NCI-H69 (cell line): ENCODE data around the gene PIR.

ENCODE experiments used
- DNase-seq: peaks from one replicate; lab custom pipeline; 2025; lab: John Stamatoyannopoulos, UW

PIR gene

DNA sequence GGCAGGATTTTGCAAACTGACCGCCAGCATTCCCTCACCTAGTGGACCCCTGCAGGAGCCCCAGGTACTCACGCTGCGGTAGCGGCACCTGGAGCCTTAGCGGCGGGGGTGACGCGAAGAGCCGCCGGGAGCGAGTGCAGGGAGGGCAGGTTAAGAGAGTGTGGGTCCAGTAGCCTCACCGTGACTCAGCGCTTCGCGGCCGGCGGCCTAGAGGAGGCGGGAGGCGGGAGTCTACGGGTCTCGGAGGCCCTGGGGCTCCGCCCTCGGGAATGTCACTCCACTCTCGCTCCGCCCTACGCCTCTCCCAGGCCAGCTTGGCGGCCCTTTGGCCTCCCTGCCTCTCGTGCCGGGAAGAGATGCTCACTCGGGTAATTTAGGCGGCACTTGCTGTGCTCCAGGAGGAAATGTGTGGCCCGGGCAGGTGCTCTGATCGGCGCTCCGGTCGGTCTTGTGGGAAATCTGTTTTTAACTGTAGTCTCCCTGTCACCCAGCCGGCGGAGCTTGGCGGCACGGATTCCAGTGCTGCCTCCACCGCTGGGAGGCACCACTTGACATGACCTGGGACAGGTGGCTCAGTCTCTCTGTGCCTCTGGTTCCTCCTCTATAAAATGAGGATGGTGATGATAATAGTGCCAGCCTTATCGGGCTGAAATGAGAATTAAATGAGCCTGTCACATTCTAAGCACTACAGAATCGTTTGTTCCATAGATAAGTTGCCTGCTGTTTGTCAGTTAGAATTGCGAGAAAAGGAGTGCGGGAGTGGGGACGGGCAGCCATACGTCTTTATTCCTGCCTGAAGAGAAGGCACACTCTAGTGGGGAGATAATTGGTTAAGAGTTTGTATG is at the start of gene PIR:
Gene PIR (minus strand): TSS at position 216 of the 845 bp plus-strand sequence. CDS start 2,076 bp downstream, outside the sequence.
- DNase-seq = peak; percentile 95

DNA sequence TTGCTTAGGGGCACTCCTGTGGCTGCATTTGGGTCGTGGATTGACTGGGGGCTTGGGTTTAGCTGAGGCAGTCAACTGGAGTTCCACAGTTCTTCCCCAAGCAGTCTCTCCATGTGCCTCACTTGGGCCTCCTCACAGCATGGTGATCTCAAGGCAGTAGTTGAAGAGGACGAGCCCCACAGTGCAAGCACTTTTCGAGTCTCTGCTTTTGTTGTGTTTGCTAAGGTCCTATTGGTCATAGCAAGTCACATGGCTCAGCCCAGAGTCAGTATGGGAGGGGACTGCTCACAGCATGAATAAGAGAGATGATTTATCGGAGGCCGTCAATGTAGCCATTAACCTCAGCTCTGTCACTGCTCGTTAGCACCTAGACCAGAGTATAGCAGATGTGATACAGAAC is 37.2 kb upstream of the PIR start:
- DNase-seq = peak; percentile 21

DNA sequence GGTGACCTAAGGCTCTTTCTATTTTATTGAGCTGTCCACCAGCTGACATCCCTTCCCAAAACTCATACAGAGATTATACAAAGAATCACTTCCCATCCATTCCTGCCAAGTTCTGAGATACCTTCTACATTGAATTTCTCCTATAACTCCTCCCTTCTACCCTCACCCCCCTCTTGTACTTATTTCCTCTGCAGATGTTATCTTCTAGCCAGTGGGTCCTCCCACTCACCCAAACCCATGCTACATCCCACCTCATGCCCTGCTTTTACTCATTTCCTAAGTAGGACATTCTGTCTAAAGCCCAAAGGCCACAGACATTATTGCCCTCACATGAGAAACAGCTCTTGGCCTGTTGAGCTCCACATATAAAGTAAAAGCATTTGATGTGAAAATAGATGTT is 36.0 kb upstream of the PIR start:
- no peak for DNase-seq

GRCh38 chrX:15525664-15526416 is 32.7 kb upstream of the PIR start:
- peak; percentile 84 for DNase-seq

DNA sequence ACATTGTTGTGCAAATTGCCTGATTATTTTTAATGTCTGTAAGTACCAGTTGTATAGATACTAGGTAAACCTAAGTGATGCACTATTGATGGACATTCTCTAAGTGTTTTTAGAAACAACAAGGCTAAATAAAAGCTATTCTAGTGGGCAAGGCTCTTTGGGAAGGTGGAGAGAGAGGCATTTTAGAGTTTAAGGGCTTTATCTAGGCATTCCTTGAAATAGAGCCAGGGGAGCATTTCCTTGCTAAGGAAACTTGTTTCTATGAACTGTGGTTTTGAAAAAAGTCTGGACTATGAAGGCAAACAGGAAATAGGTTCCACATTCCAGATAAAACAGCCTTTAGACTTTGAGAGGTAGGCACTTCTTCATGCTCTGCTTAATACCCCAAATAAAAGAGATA is 31.3 kb upstream of the PIR start:
- DNase-seq = no peak

- DNase-seq = no peak
Observed at GRCh38 chrX:15523088-15523487, 30.0 kb upstream of the PIR start.

- no peak for DNase-seq
Observed at GRCh38 chrX:15522464-15522863, 29.3 kb upstream of the PIR start.

DNA sequence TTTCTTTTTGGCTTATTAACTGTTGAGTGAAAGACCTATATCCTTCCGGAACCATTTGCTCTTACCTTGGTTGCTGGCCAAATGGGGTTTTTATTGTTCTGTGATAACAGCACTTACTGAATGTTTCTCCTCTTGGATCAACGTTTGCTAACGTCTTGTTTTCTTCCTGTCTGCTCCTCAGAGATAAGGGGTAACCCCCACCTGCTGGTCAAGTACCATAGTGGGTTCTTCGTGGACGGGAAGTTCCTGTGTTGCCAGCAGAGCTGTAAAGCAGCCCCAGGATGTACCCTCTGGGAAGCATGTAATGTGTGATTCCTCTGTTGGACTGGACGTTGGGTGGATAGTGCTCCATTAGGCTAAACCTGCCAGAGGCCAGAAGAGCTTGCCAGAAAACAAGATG is 22.8 kb upstream of the PIR start:
- no peak for DNase-seq

- no peak for DNase-seq
Observed at GRCh38 chrX:15514279-15514678, 21.1 kb upstream of the PIR start.

- DNase-seq = no peak
Observed at GRCh38 chrX:15512401-15512965, 19.4 kb upstream of the PIR start.

- DNase-seq = peak; percentile 28
Observed at GRCh38 chrX:15511563-15511962, 18.4 kb upstream of the PIR start.

DNA sequence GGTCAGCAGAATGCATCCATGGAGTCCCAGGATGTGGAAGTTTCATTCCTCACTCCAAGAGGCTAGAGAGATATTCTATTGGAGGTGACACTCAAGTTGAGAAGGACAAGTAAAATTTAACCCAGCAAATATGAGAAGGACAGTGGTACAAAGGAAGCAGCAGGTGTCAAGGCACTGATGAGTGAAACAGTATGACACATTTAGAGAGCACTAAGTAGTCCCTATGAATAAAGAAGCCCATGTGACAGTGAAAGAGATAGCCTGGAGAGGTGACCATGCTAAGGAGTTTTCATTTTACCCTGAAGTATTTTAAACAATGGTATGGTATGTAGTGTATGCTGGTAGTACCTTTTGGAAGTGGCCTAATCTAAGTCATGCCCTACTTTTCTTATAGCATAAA is 16.7 kb upstream of the PIR start:
- DNase-seq = no peak

DNA sequence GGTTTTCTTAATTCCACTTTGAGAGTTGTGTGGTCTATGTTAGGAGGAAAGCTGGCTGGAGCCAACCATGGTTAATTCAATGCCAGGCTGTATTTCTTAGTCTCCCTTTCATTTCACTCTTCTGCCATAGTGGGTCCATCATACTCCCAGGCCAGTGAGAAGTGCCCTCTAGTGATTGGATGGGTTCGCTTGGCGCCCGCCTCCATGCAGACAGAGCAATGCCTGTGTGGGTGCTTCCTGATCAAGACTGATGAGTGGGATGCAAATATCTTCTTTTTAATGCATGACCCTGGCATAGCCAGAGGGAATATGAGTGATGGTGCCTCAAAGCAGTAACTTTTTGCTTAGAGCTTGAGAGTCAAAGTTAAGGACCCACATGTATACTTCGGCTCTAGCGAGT is 13.9 kb upstream of the PIR start:
- DNase-seq = no peak

DNA sequence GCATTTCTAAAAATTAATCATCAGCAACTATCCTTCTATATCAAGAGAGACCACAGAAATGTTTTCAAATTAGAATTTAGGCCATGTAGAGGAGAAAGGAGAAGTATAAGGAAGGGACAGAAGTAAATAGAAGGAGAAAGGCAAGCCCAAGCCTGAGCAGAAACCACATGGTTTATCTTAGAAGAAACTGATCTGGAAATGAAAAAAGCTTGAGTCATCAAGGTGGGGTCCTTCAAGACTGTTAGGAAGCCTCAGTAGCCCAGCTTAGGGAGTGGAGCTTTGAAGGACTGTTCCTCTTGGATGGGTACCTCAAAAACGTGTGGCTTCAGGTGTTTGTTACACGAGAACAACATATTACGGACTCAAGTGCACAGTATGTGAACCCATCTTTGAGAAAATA is 12.0 kb upstream of the PIR start:
- no peak for DNase-seq

DNA sequence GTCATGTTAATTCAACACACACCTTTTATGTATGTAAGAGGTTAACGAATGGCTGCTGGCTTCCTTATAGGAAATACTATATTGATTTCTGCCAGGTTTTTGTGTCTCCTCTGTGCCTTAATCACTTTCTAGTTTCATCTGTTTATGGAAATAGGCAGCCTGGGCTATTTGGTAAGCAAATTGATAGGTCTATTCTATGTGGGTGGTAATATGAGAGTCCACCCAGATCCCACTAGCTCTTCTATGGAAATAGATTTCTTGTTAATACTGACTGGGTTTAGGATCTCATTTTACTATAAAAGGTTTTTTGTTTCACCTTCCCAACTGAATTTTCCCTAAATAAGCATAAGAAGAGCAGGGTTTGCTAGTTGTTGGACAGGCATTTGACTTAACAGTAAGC is 11.5 kb upstream of the PIR start:
- DNase-seq = no peak

DNA sequence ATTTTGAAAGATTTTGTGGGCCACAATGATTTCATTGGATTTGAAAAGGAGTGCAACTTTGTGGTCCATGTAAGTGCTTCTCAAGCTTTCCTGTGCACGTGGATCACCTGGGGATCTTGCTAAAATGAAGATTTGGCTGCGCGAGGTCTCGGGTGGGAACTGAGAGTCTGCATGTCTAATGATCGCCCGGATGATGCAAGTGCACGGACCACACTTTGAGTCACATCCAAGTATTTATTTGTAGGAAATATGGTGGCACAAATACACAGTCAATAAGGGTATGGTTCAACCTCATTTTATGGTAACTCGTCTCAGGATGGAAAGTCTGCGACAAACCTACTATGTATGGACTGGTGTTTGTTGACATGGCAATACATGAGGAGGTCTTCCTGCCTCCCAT is 8.4 kb upstream of the PIR start:
- no peak for DNase-seq

- DNase-seq = no peak
Observed at GRCh38 chrX:15500497-15500966, 7.4 kb upstream of the PIR start, which contains the start of gene BMX. Gene BMX, plus strand, starts transcription at chrX:15500807. Its CDS starts 7,547 bp downstream, at chrX:15508354.

GRCh38 chrX:15499976-15500375 is 6.8 kb upstream of the PIR start:
- no peak for DNase-seq

GRCh38 chrX:15498741-15499140 is 5.6 kb upstream of the PIR start:
- peak; percentile 26 for DNase-seq

DNA sequence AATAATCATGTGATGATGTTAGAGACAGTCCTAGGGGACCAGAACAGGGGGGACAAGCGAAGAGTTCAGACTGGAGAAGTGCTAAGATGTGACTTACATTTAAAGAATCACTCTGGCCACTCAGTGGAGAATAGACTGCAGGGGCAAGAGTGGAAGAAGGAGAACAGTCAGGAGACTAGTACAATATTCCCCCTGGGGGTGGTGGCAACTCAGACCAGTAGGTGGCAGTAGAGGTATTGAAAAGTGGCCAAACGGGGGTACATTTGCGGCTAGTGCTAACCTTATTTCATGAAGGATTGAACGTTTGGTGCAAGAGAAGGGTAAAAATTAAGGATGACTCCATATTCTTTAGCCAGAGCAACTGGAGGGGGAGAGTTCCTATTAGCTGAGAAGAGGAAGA is 4.7 kb upstream of the PIR start:
- DNase-seq = peak; percentile 69

DNA sequence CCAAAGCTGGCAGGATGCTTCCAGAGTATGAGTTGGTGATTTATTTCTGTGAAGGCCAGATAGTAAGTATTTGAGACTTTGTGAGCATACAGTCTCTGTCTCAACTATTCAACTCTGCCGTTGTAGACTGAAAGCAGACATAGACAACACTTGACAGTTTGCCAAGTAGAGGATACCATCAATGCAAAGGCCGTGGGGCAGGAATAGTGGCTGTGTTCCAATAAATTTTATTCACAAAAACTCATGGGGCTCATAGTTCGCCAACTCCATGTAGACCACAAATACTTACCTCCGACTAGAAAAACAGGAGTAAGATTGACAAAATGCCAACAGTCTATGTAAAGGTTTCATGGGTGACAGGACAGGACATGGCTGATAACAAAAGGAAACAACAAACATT is 3.7 kb upstream of the PIR start:
- DNase-seq = no peak

- no peak for DNase-seq
Observed at GRCh38 chrX:15495801-15496200, 2.7 kb upstream of the PIR start.

DNA sequence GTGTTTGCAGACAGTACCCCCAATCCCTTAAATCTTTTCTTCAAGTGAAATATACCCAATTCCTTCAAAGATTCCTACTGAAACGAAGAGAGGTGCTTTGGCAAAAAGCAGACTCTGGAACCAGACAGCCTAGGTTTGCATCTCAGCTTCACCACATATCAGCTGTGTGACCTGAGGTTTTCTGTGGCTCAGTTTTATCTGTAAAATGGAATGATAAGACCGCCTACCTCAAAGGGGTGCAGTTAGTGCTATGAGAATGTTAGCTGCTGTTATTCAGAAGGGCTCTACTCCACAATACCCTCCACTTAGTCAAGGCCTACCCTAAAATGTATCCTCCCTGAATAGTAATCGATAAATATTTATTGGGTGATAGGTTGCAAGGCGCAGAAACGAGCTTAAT is 664 bp downstream of the PIR start:
- no peak for DNase-seq
